GM12878 (cell line): ENCODE measurements around the gene GALC. TPM values are rescaled to one million over a fixed set of nuclear protein-coding genes. Genes with fewer than 3 reads are reported as not detected.

Experiments used
- ATAC-seq: fragments of 200-7000 bp; cut with Tn5 transposase; 3 replicates; pipeline ENCODE4 v1.9.1; 2020; ENCODE audit warnings: mild to moderate bottlenecking, moderate library complexity
- BruUV-seq: library from RNA; stranded (reverse); fragments of 400-500 nt; replicated peaks from 2 replicates; lab custom pipeline; 2021; lab: Mats Ljungman, UMichigan
- CTCF ChIA-PET: fragments of 300-600 bp; sonication (Branson Sonifier 250); formaldehyde crosslinking; extraction: SDS; loops from one replicate; lab custom pipeline; 2021; ENCODE audit warnings: inconsistent platforms; lab: Yijun Ruan, JAX
- POLR2A ChIA-PET: fragments of 350-600 bp; formaldehyde crosslinking; extraction: SDS; loops from one replicate; lab custom pipeline; 2021; ENCODE audit warnings: inconsistent platforms; lab: Charles Lee
- RAD21 ChIA-PET: fragments of 300-600 bp; sonication (Branson Sonifier 250); formaldehyde crosslinking; loops from one replicate; lab custom pipeline; 2023; ENCODE audit warnings: antibody characterized with exemption; ENCODE audit not compliant: unreplicated experiment; lab: Charles Lee
- SMC1A ChIA-PET: fragments of 300-600 bp; sonication (Branson Sonifier 250); formaldehyde crosslinking; loops from one replicate; lab custom pipeline; 2023; ENCODE audit not compliant: unreplicated experiment, uncharacterized antibody; lab: Charles Lee
- DNase-seq: peaks from one replicate; pipeline ENCODE4 v3.0.0-alpha.2; 2011; ENCODE audit warnings: low read depth, low spot score
- FAIRE-seq: peaks from 3 replicates; lab custom pipeline; 2011; peaks lifted over from hg19 to GRCh38; lab: Jason Lieb, UNC
- H2AFZ ChIP-seq: 2 replicates; pipeline ENCODE4 v1.6.0; 2011; ENCODE audit warnings: low read depth, low read length, control low read depth; ENCODE audit not compliant: control insufficient read depth
- H3K27ac ChIP-seq: 2 replicates; pipeline ENCODE4 v1.5.1; 2011; ENCODE audit warnings: control low read depth; ENCODE audit not compliant: control insufficient read depth, insufficient read depth
- H3K27me3 ChIP-seq, 2 experiments: replicated peaks in 1 of 2; 2 replicates each; pipeline versions ENCODE4 v1.6.0 to v1.6.1; 2011; ENCODE audit warnings: low read length in 1 of 2; ENCODE audit not compliant: control insufficient read depth in 2 of 2, insufficient read depth in 2 of 2
- H3K36me3 ChIP-seq, 2 experiments: 2 replicates each; pipeline ENCODE4 v1.5.1; 2011; ENCODE audit warnings: low read length in 1 of 2; ENCODE audit not compliant: control insufficient read depth in 2 of 2, insufficient read depth in 2 of 2
- H3K4me1 ChIP-seq: 2 replicates; pipeline ENCODE4 v1.6.1; 2011; ENCODE audit warnings: mild to moderate bottlenecking, low read length, moderate library complexity, mixed read lengths; ENCODE audit not compliant: control insufficient read depth, insufficient read depth
- H3K4me2 ChIP-seq: 2 replicates; pipeline ENCODE4 v1.6.0; 2011; ENCODE audit warnings: control low read depth; ENCODE audit not compliant: control insufficient read depth, insufficient read depth
- H3K4me3 ChIP-seq: fragments of 200-600 bp; sonication (generic); 2 replicates; pipeline ENCODE4 v1.5.1; 2016
- H3K79me2 ChIP-seq: 2 replicates; pipeline ENCODE4 v1.6.0; 2011; ENCODE audit warnings: low read length; ENCODE audit not compliant: control insufficient read depth, insufficient read depth
- H3K9ac ChIP-seq: 2 replicates; pipeline ENCODE4 v1.8.0; 2011; ENCODE audit warnings: low read length, control low read depth, mixed read lengths; ENCODE audit not compliant: control insufficient read depth, insufficient read depth
- H3K9me3 ChIP-seq: replicated peaks from 3 replicates; pipeline ENCODE4 v1.5.1; 2011; ENCODE audit warnings: mild to moderate bottlenecking, low read length; ENCODE audit not compliant: control insufficient read depth, insufficient read depth
- H4K20me1 ChIP-seq: 2 replicates; pipeline ENCODE4 v1.6.0; 2011; ENCODE audit not compliant: control insufficient read depth, insufficient read depth
- ATF3 ChIP-seq: IDR thresholded peaks from 2 replicates; pipeline ENCODE4 v1.6.1; 2011; ENCODE audit warnings: low read depth, mild to moderate bottlenecking, low read length, moderate library complexity, borderline replicate concordance; ENCODE audit errors: extremely low read depth
- CUX1 ChIP-seq: IDR thresholded peaks from 2 replicates; pipeline ENCODE4 v1.6.1; 2012; ENCODE audit warnings: improper control_type of control experiment, low read depth, low read length; ENCODE audit not compliant: insufficient replicate concordance
- E2F8 ChIP-seq: fragments of 450-650 bp; IDR thresholded peaks from 2 replicates; pipeline ENCODE4 v1.6.1; 2018; ENCODE audit warnings: mild to moderate bottlenecking, low read depth, moderate library complexity; ENCODE audit not compliant: partially characterized antibody
- IKZF2 ChIP-seq, 2 experiments: fragments of 450-650 bp; IDR thresholded peaks; 2 replicates each; pipeline ENCODE4 v1.6.1; 2017; ENCODE audit warnings: mild to moderate bottlenecking in 2 of 2, moderate library complexity in 2 of 2
- RAD21 ChIP-seq: IDR thresholded peaks from 2 replicates; pipeline ENCODE4 v1.6.1; 2011; ENCODE audit warnings: mild to moderate bottlenecking, low read depth, low read length, moderate library complexity; ENCODE audit not compliant: insufficient read depth
- STAT1 ChIP-seq: fragments of 450-650 bp; conservative IDR thresholded peaks from 2 replicates; pipeline ENCODE4 v1.6.1; 2014; ENCODE audit warnings: antibody characterized with exemption, mild to moderate bottlenecking
- SUPT20H ChIP-seq: IDR thresholded peaks from 2 replicates; pipeline ENCODE4 v1.6.1; 2011; ENCODE audit warnings: low read depth, mild to moderate bottlenecking, low read length, moderate library complexity, borderline replicate concordance; ENCODE audit not compliant: control insufficient read depth
- ZBTB4 ChIP-seq: fragments of 450-650 bp; formaldehyde crosslinking; IDR thresholded peaks from 2 replicates; pipeline ENCODE4 v1.4.0; 2022; ENCODE audit warnings: mild to moderate bottlenecking, moderate library complexity
- ZNF217 ChIP-seq: fragments of 450-650 bp; IDR thresholded peaks from 2 replicates; pipeline ENCODE4 v1.6.1; 2017; ENCODE audit warnings: antibody characterized with exemption, mild to moderate bottlenecking
- ZNF274 ChIP-seq: IDR thresholded peaks from one replicate; pipeline ENCODE4 v1.8.0; 2011; ENCODE audit not compliant: insufficient read length, insufficient read depth
- WGBS: methylation state at CpG from one replicate; pipeline ENCODE4 v1.1.6; 2016; ENCODE audit warnings: low lambda C conversion rate; ENCODE audit not compliant: insufficient replicate concordance, insufficient coverage; ENCODE audit errors: missing lambda C conversion rate; 5-methylcytosine and 5-hydroxymethylcytosine counted together
- in situ Hi-C: fragments of 300-500 bp; cut with MboI; formaldehyde crosslinking; loops from 9 replicates; pipeline ENCODE4 v1.14.3; 2018; ENCODE audit warnings: mixed read lengths
- intact Hi-C: fragments of 100-400 bp; cut with micrococcal nuclease; formaldehyde crosslinking; loops from one replicate; pipeline ENCODE4 v1.14.2; 2022; ENCODE audit not compliant: unreplicated experiment
- polyA plus RNA-seq, 11 experiments: library from polyadenylated mRNA; depleted of rRNA in 4 of 11; unstranded in 6 of 11; stranded (reverse) in 5 of 11; fragments of >200 nt; fragmentation: Nextera tagmentation in 4 of 11; fragmentation: Illumina TruSeq in 1 of 11; extraction: Ambion mirVana in 4 of 11; extraction: Trizol in 1 of 11; gene quantifications; 1 replicate in 1 of 11; 2 replicates in 10 of 11; pipeline versions ENCODE4 v1.2.1 to v1.2.3, GENCODE V29; 2011 to 2016; ENCODE audit warnings: inconsistent platforms in 2 of 11, missing spikeins in 2 of 11, low read depth in 1 of 11
- total RNA-seq, 4 experiments: library from RNA; depleted of rRNA in 3 of 4; stranded (reverse); fragments of >200 nt in 3 of 4; fragmentation: Illumina TruSeq in 1 of 4; extraction: Trizol in 1 of 4; gene quantifications; 2 replicates each; pipeline versions ENCODE4 v1.2.1 to v1.2.3, GENCODE V29; 2013 to 2021

GALC gene
- total and polyA plus RNA-seq, 10 of the 15 experiments (the other 5 are each of a cell fraction or from before 2014, with no cell fraction given), result 1.3 to 14.0 (median 4.5) TPM

- TF ChIP-seq CUX1 (no peak), RAD21 (no peak), ATF3 (no peak)
Observed at GRCh38 chr14:88037325-88037724, 44.3 kb upstream of the GALC start (continued).

GRCh38 chr14:88036422-88036821 lies 43.4 kb upstream of the GALC start:
- peaks cover 0 to 3% of the 10 kb centered on the region in 2 experiments; a peak in 1 of 4 replicates for H3K27me3 ChIP-seq
- no peaks in the 10 kb centered on the region for H3K9me3 ChIP-seq
- 50% methylated on average over 2 of the region's 2 CpGs for WGBS
- in situ Hi-C loops (no loop called here), intact Hi-C loops (no loop called here)
- H4K20me1 ChIP-seq, result no peaks in the 10 kb centered on the region
- ATAC-seq (no peak), DNase-seq (no peak), FAIRE-seq (no peak)
- no peaks in the 10 kb centered on the region for H3K4me1 ChIP-seq
- no peak overlapping the region for H3K27ac ChIP-seq
- POLR2A ChIA-PET, result no interaction called here
- CTCF ChIA-PET, result no interaction called here
- no TSS peak for BruUV-seq
- H3K36me3 ChIP-seq, result no peaks in the 10 kb centered on the region
- no peak overlapping the region for H3K4me3 ChIP-seq
- H3K4me2 ChIP-seq, result no peak overlapping the region
- H3K9ac ChIP-seq, result no peak overlapping the region
- RAD21 ChIA-PET, result interaction anchor here (0.9 kb wide), 1 partner anchor 84 kb away, joined by 3 read pairs; no protein-coding TSS in a partner anchor
- SMC1A ChIA-PET, result interaction anchor here (1.1 to 1.2 kb wide), 2 partner anchors 22 to 73 kb away, joined by 3 to 4 read pairs; no protein-coding TSS in a partner anchor
- H2AFZ ChIP-seq, result no peak overlapping the region
- no peaks in the 10 kb centered on the region for H3K79me2 ChIP-seq
- TF ChIP-seq SUPT20H, result no peak
- TF ChIP-seq IKZF2 (IDR thresholded peaks at IDR 0.05), result no peak
- TF ChIP-seq STAT1, result no peak
- no peak for TF ChIP-seq ZNF274
- TF ChIP-seq ZBTB4 (CRISPR knock-in tag), result no peak
- TF ChIP-seq ZNF217, result no peak
- no peak for TF ChIP-seq E2F8
